A673 (cell line): ENCODE results near the gene MAN1B1.

ENCODE experiments used
- CTCF ChIP-seq: fragments of 300-800, 200-600 bp; sonication (generic); conservative IDR thresholded peaks from 2 replicates; pipeline ENCODE4 v1.5.1; 2017; ENCODE audit warnings: low read depth, mild to moderate bottlenecking, antibody characterized with exemption, low read length, moderate library complexity, mixed read lengths
- EZH2 ChIP-seq: fragments of 200-600 bp; sonication (generic); IDR thresholded peaks from 2 replicates; pipeline ENCODE4 v1.6.1; 2017; ENCODE audit warnings: borderline replicate concordance, low read depth, mild to moderate bottlenecking, mixed read lengths, antibody characterized with exemption, low read length; ENCODE audit not compliant: poor library complexity, severe bottlenecking

GRCh38 chr9:137112564-137113384 is 26.0 kb downstream of the MAN1B1 start:
- no peak for TF ChIP-seq CTCF
- no peak for TF ChIP-seq EZH2
